Endometrial microvascular endothelial cells (primary cell): Measurements from ENCODE around the gene C1QTNF3. TPM values are rescaled to one million over a fixed set of nuclear protein-coding genes. Genes with fewer than 3 reads are reported as not detected.
"Not testable (repeated sequence)": the region's sequence is repeated elsewhere in the genome, so short reads cannot be mapped to it uniquely, and the experiment has no call there.

Experiments used
- in situ Hi-C: cut with HindIII; loops from 2 replicates; pipeline ENCODE4 v1.10.0; 2017; ENCODE audit warnings: low sequenced_read_pairs, low pct_unique_long_range_greater_than_20kb; ENCODE audit errors: inconsistent ontology term
- total RNA-seq: library from RNA; depleted of rRNA; stranded (reverse); fragments of >200 nt; gene quantifications from one replicate; pipeline ENCODE4 v1.2.3, GENCODE V29; 2015; ENCODE audit errors: inconsistent ontology term

The C1QTNF3 gene
- total RNA-seq, 1 donor from 2014 or later: 7.0 TPM

DNA sequence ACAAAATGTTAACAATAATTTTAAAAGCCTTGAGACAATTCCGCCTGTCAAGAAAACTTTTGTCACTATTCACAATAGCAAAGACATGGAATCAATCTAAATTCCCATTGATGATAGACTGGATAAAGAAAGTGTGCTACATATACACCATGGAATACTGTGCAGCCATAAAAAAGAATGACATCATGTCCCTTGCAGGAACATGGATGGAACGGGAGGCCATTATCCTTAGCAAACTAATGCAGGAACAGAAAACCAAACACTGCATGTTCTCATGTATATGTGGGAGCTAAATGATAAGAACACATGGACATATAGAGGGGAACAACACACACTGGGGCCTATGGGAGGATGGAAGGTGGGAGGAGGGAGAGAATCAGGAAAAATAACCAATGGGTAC lies 12.4 kb downstream of the C1QTNF3 start:
- in situ Hi-C loops: not testable (repeated sequence)

- in situ Hi-C loops: no loop called here
Observed at GRCh38 chr5:34030048-34030447, 13.0 kb downstream of the C1QTNF3 start.

- in situ Hi-C loops: no loop called here
Observed at GRCh38 chr5:34028349-34028748, 14.7 kb downstream of the C1QTNF3 start.

- in situ Hi-C loops: no loop called here
Observed at GRCh38 chr5:34026089-34026761, 16.8 kb downstream of the C1QTNF3 start.

GRCh38 chr5:34022121-34022705 lies 20.8 kb downstream of the C1QTNF3 start:
- in situ Hi-C loops: no loop called here

DNA sequence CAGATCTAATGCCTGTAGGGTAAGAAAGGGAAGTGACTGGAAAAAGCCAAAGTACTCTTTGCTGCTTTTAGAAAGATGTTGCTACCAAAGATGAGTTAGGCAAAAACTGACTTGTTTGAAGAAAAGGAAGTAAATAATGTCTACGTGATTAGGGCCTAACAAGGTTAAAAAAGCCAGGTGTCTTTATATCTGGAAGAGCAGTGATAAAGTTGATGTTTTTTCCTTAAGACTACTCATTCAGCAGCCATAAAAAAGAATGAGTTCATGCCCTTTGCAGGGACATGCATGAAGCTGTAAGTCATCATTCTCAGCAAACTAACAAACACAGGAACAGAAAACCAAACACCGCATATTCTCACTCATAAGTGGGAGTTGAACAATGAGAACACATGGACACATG lies 21.7 kb downstream of the C1QTNF3 start:
- in situ Hi-C loops: no loop called here

- in situ Hi-C loops: no loop called here
Observed at GRCh38 chr5:34020726-34021125, 22.3 kb downstream of the C1QTNF3 start.

DNA sequence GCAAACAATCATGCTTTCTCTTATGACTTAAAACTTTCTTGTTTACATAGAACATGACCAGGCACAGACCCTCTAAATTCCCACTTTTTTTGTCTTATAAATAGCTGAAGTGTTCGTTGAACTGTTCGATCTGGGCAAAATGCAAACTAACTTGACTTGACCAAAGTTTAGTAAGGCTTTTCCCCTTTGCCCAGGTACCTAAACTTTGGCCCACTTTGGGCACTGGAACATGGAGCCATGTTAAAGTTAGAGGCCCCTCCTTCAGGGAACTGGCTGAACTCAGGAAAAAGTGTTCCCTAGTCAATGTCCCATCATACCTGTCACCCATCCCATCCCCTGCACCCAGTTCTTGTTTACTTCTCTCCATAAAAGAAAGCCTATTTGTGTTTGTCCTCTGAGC lies 25.8 kb downstream of the C1QTNF3 start:
- in situ Hi-C loops: no loop called here

DNA sequence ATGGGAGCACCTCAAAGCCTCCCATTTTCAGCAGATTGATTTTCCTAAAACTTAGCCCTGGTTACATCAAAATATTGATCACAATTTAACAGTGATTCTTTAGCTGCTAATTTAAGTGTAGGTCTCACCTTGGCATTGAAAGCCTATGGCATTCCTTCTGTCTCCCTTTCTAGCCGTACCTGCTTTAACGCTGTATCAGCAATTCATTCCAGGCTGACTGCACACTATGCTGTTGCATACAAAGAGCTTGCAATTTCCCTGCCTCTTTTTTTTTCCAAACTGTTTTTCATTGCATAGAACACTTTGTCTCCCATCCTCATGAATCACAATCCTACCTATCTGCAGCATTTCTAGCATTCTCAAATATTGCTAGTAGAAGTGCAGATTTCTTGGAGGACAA lies 26.3 kb downstream of the C1QTNF3 start:
- in situ Hi-C loops: no loop called here

- in situ Hi-C loops: no loop called here
Observed at GRCh38 chr5:34016222-34016621, 26.8 kb downstream of the C1QTNF3 start.

- in situ Hi-C loops: no loop called here
Observed at GRCh38 chr5:34015120-34015822, 27.7 kb downstream of the C1QTNF3 start.

- in situ Hi-C loops: no loop called here
Observed at GRCh38 chr5:34014626-34015025, 28.4 kb downstream of the C1QTNF3 start.

DNA sequence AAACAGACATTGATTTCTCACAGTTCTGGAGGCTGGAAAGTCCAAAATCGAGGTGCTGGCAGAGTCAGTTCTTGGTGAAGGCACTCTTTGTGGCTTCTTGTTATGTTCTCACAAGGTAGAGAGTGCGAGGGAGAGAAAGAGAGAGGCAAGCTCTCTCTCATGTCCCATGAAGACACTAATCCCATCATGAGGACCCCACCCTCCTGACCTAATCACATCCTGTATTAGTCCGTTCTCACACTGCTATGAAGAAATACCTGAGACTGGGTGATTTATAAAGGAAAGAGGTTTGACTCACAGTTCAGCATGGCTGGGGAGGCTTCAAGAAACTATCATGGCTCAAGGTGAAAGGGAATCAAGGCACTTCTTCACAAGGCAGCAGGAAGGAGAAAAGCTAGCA lies 29.5 kb downstream of the C1QTNF3 start:
- in situ Hi-C loops: no loop called here

- in situ Hi-C loops: no loop called here
Observed at GRCh38 chr5:34012791-34013190, 30.2 kb downstream of the C1QTNF3 start.

- in situ Hi-C loops: no loop called here
Observed at GRCh38 chr5:34011536-34011935, 31.5 kb downstream of the C1QTNF3 start.

- in situ Hi-C loops: not testable (repeated sequence)
Observed at GRCh38 chr5:34010146-34010545, 32.9 kb downstream of the C1QTNF3 start.

- in situ Hi-C loops: no loop called here
Observed at GRCh38 chr5:34009610-34010009, 33.4 kb downstream of the C1QTNF3 start.

DNA sequence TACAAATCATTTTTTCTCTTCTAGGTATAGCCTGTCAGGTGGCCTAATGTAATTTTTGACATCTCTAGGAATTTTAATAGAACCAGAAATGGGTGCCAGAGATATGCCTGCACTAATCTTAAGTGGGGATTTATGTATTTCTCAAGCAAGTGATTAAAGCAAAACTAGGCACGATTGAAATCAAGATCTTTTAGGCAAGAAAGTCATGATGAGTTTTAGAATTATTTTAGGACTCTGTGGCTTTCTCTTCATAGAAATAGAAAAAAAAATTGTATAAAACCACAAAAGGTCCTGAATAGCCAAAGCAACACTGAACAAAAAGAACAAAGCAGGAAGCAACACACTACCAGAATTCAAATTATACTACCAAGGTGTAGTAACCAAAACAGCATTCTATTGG lies 34.2 kb downstream of the C1QTNF3 start:
- in situ Hi-C loops: no loop called here

- in situ Hi-C loops: no loop called here
Observed at GRCh38 chr5:34007621-34008600, 35.1 kb downstream of the C1QTNF3 start, which contains the start of gene AMACR. Gene AMACR (minus strand): TSS chr5:34008050. CDS start chr5:34008019, 31 bp downstream.
